K562 (cell line): ENCODE data around the gene MID1IP1. TPM values are rescaled to one million over a fixed set of nuclear protein-coding genes. Genes with fewer than 3 reads are reported as not detected.

Source experiments
- CBX5 ChIP-seq: IDR thresholded peaks from 2 replicates; pipeline ENCODE4 v1.6.1; 2014; ENCODE audit warnings: low read depth, borderline replicate concordance
- FOXJ2 ChIP-seq: fragments of 200-800 bp; sonication (Bioruptor generic); IDR thresholded peaks from 2 replicates; pipeline ENCODE4 v1.6.1; 2016; ENCODE audit warnings: missing genetic modification characterization, missing compliant biosample characterization
- FUS ChIP-seq: fragments of 200-400 bp; formaldehyde crosslinking; optimal IDR thresholded peaks from 2 replicates; pipeline ENCODE3; 2017; ENCODE audit warnings: low read depth, low read length
- HDAC1 ChIP-seq, 2 experiments: fragments of 450-650 bp; IDR thresholded peaks; 2 replicates each; pipeline ENCODE4 v1.6.1; 2016 to 2017; ENCODE audit warnings: inconsistent platforms in 1 of 2, mild to moderate bottlenecking in 1 of 2, moderate library complexity in 1 of 2
- HMGN3 ChIP-seq: IDR thresholded peaks from 2 replicates; pipeline ENCODE4 v1.6.1; 2011; ENCODE audit warnings: borderline replicate concordance, low read depth, mild to moderate bottlenecking, mixed read lengths, low read length; ENCODE audit not compliant: insufficient read length; ENCODE audit errors: extremely low read depth
- KAT2B ChIP-seq: IDR thresholded peaks from one replicate; pipeline ENCODE4 v1.6.1; 2012; ENCODE audit warnings: low read depth, mild to moderate bottlenecking, control low read depth, inconsistent platforms, low read length, moderate library complexity
- MAFK ChIP-seq: IDR thresholded peaks from 2 replicates; pipeline ENCODE4 v1.6.1; 2011; ENCODE audit warnings: low read length, improper control_type of control experiment
- MLLT1 ChIP-seq, 2 experiments: fragments of 450-650 bp; IDR thresholded peaks; 2 replicates each; pipeline ENCODE4 v1.6.1; 2016
- NEUROD1 ChIP-seq: fragments of 150-350 bp; IDR thresholded peaks from 2 replicates; pipeline ENCODE4 v1.6.1; 2014; ENCODE audit warnings: borderline replicate concordance, low read length, low read depth; ENCODE audit not compliant: partially characterized antibody
- PHF8 ChIP-seq: fragments of 200-600 bp; sonication (generic); IDR thresholded peaks from 2 replicates; pipeline ENCODE4 v1.6.1; 2012; ENCODE audit warnings: mixed run types, mild to moderate bottlenecking, inconsistent platforms, low read length, moderate library complexity, borderline replicate concordance
- PHTF2 ChIP-seq: fragments of 250-450 bp; sonication (Bioruptor Pico); IDR thresholded peaks from 2 replicates; pipeline ENCODE4 v1.5.0; 2021; ENCODE audit warnings: mild to moderate bottlenecking
- PML ChIP-seq: IDR thresholded peaks from 2 replicates; pipeline ENCODE4 v1.6.1; 2012; ENCODE audit warnings: low read length, inconsistent platforms
- POLR2A ChIP-seq: fragments of 450-650 bp; conservative IDR thresholded peaks from 2 replicates; pipeline ENCODE4 v1.6.1; 2016
- RB1 ChIP-seq: fragments of 450-650 bp; IDR thresholded peaks from 2 replicates; pipeline ENCODE4 v1.6.1; 2017; ENCODE audit warnings: low read depth, mild to moderate bottlenecking
- RFX1 ChIP-seq: fragments of 450-650 bp; IDR thresholded peaks from 2 replicates; pipeline ENCODE4 v1.6.1; 2016; ENCODE audit warnings: mild to moderate bottlenecking, moderate library complexity
- SMAD3 ChIP-seq: fragments of 450-650 bp; formaldehyde crosslinking; conservative IDR thresholded peaks from 2 replicates; pipeline ENCODE4 v1.4.0; 2020; ENCODE audit warnings: mild to moderate bottlenecking
- TFAP4 ChIP-seq: sonication (generic); formaldehyde crosslinking; IDR thresholded peaks from 2 replicates; pipeline ENCODE4 v1.8.0; 2022; ENCODE audit warnings: missing genetic modification reagents, mild to moderate bottlenecking, moderate library complexity, borderline replicate concordance
- ZNF324 ChIP-seq: fragments of 250-450 bp; sonication (Bioruptor Pico); IDR thresholded peaks from 2 replicates; pipeline ENCODE4 v1.4.0; 2020; ENCODE audit warnings: mild to moderate bottlenecking
- ZNF512 ChIP-seq: IDR thresholded peaks from 2 replicates; pipeline ENCODE4 v1.6.1; 2016; ENCODE audit warnings: missing genetic modification characterization, missing compliant biosample characterization
- polyA plus RNA-seq, 8 experiments: library from polyadenylated mRNA; depleted of rRNA in 4 of 8; stranded (reverse) in 5 of 8; unstranded in 3 of 8; fragments of >200 nt; fragmentation: Nextera tagmentation in 2 of 8; fragmentation: Illumina TruSeq in 1 of 8; extraction: Ambion mirVana in 2 of 8; extraction: Trizol in 1 of 8; gene quantifications; 2 replicates each; pipeline versions ENCODE4 v1.2.1 to v1.2.3, GENCODE V29; 2011 to 2014; ENCODE audit warnings: inconsistent platforms in 1 of 8, missing spikeins in 1 of 8
- total RNA-seq, 7 experiments: library from RNA; depleted of rRNA in 6 of 7; stranded (reverse); fragments of >200 nt in 6 of 7; fragmentation: Illumina TruSeq in 2 of 7; extraction: Trizol in 2 of 7; gene quantifications; 2 replicates each; pipeline versions ENCODE4 v1.2.1 to v1.2.3, GENCODE V29; 2011 to 2021; ENCODE audit warnings: low replicate concordance in 1 of 7
- TF ChIP-seq, protein P1 (sequence below), 3 experiments: fragments of 200-800 bp in 1 of 3; fragments of 250-450 bp in 1 of 3; fragments of 450-650 bp in 1 of 3; sonication (Bioruptor Pico) in 1 of 3; sonication (Bioruptor generic) in 1 of 3; formaldehyde crosslinking in 1 of 3; IDR thresholded peaks; 2 replicates each; pipeline versions ENCODE4 v1.6.1 to v1.8.0; 2016 to 2022; ENCODE audit warnings: mild to moderate bottlenecking in 2 of 3, missing genetic modification characterization in 2 of 3, missing compliant biosample characterization in 1 of 3, moderate library complexity in 1 of 3

The MID1IP1 gene
- total and polyA plus RNA-seq, 9 of the 15 experiments (the other 6 are each of a cell fraction or from before 2014, with no cell fraction given), result 0.51 to 102 (median 27.5) TPM

DNA sequence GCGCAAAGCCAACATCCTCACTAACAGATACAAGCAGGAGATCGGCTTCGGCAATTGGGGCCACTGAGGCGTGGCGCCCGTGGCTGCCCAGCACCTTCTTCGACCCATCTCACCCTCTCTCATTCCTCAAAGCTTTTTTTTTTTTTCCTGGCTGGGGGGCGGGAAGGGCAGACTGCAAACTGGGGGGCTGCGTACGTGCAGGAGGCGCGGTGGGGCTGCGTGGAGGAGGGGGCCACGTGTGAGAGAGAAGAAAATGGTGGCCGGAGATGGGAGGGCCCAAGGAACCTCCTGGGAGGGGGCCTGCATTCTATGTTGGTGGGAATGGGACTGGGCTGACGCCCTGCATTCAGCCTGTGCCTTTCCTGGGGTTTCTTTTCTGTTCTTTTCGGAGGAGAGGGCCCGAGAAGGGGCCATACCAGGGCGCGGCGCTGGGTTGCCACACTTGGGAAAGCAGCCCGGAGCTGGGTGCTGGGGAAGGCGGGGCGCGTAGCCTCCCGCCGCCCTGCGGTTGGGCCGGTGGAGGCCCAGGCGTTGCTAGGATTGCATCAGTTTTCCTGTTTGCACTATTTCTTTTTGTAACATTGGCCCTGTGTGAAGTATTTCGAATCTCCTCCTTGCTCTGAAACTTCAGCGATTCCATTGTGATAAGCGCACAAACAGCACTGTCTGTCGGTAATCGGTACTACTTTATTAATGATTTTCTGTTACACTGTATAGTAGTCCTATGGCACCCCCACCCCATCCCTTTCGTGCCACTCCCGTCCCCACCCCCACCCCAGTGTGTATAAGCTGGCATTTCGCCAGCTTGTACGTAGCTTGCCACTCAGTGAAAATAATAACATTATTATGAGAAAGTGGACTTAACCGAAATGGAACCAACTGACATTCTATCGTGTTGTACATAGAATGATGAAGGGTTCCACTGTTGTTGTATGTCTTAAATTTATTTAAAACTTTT lies 4.5 kb downstream of the MID1IP1 start (continued):
- TF ChIP-seq MLLT1 (IDR thresholded peaks at IDR 0.05) (no peak; a peak in 1 of 4 replicates), PHF8 (peak; percentile 34; the same call in 1 of the 2 replicates), MAFK (no peak), RB1 (no peak), HMGN3 (peak; percentile 85), HDAC1 (IDR thresholded peaks at IDR 0.05) (no peak), RFX1 (no peak), POLR2A (peak; percentile 33; the same call in 1 of the 2 replicates), ZNF324 (CRISPR knock-in tag) (no peak), NEUROD1 (no peak), SMAD3 (CRISPR knock-in tag) (no peak), KAT2B (no peak), CBX5 (no peak), TFAP4 (CRISPR knock-in tag) (peak; percentile 23; the same call in 1 of the 2 replicates), FOXJ2 (tag) (peak; percentile 77; the same call in 1 of the 2 replicates), PML (no peak), ZNF512 (no peak), PHTF2 (CRISPR knock-in tag) (no peak), FUS (no peak)
- TF ChIP-seq, protein P1, sequence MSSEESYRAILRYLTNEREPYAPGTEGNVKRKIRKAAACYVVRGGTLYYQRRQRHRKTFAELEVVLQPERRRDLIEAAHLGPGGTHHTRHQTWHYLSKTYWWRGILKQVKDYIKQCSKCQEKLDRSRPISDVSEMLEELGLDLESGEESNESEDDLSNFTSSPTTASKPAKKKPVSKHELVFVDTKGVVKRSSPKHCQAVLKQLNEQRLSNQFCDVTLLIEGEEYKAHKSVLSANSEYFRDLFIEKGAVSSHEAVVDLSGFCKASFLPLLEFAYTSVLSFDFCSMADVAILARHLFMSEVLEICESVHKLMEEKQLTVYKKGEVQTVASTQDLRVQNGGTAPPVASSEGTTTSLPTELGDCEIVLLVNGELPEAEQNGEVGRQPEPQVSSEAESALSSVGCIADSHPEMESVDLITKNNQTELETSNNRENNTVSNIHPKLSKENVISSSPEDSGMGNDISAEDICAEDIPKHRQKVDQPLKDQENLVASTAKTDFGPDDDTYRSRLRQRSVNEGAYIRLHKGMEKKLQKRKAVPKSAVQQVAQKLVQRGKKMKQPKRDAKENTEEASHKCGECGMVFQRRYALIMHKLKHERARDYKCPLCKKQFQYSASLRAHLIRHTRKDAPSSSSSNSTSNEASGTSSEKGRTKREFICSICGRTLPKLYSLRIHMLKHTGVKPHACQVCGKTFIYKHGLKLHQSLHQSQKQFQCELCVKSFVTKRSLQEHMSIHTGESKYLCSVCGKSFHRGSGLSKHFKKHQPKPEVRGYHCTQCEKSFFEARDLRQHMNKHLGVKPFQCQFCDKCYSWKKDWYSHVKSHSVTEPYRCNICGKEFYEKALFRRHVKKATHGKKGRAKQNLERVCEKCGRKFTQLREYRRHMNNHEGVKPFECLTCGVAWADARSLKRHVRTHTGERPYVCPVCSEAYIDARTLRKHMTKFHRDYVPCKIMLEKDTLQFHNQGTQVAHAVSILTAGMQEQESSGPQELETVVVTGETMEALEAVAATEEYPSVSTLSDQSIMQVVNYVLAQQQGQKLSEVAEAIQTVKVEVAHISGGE (CRISPR knock-in tag; IDR thresholded peaks at IDR 0.05), result no peak
